ENCODE data around the gene ESR1.

DNA sequence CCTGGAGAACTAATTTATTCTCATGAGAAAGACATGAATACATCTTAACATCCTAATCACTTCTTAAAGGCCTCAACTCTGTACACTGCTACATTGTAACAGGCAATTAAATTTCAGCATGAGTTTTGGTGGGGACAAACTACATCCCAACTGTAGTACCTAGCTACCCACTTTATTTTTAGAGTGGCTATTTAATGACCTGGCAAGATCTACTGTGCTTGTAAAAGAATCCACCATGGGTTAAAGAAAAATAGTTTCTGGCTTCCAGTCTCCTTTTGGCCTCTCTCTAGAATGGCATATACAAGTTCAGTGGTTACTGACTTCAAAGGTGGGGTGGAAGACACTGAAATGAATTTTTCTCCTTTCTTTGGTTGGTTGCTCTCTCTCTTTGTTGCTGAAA lies 193.9 kb downstream of the ESR1 start:
- TF ChIP-seq POLR2AphosphoS5 (IDR thresholded peaks at IDR 0.05; ENCODE audit: low read depth, low read length), result no peak
- TF ChIP-seq, protein P1, sequence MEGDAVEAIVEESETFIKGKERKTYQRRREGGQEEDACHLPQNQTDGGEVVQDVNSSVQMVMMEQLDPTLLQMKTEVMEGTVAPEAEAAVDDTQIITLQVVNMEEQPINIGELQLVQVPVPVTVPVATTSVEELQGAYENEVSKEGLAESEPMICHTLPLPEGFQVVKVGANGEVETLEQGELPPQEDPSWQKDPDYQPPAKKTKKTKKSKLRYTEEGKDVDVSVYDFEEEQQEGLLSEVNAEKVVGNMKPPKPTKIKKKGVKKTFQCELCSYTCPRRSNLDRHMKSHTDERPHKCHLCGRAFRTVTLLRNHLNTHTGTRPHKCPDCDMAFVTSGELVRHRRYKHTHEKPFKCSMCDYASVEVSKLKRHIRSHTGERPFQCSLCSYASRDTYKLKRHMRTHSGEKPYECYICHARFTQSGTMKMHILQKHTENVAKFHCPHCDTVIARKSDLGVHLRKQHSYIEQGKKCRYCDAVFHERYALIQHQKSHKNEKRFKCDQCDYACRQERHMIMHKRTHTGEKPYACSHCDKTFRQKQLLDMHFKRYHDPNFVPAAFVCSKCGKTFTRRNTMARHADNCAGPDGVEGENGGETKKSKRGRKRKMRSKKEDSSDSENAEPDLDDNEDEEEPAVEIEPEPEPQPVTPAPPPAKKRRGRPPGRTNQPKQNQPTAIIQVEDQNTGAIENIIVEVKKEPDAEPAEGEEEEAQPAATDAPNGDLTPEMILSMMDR (IDR thresholded peaks at IDR 0.05), result no peak
- no peak for TF ChIP-seq NFIC (IDR thresholded peaks at IDR 0.05; ENCODE audit: borderline replicate concordance)
- no peak for TF ChIP-seq ELF1 (IDR thresholded peaks at IDR 0.05)

All from SK-N-SH (cell line).